HepG2 (cell line): ENCODE measurements around the gene GRIK3. TPM values are rescaled to one million over a fixed set of nuclear protein-coding genes. Genes with fewer than 3 reads are reported as not detected.

Experiments
- ATAC-seq: fragments of 200-7000 bp; cut with Tn5 transposase; 3 replicates; pipeline ENCODE4 v1.9.1; 2020; ENCODE audit warnings: mild to moderate bottlenecking, moderate library complexity
- BruUV-seq: library from RNA; stranded (reverse); fragments of 400-500 nt; replicated peaks from 2 replicates; lab custom pipeline; 2021; lab: Mats Ljungman, UMichigan
- CTCF ChIA-PET: fragments of 300-600 bp; formaldehyde crosslinking; extraction: SDS; loops from one replicate; lab custom pipeline; 2021; ENCODE audit warnings: low total read pairs, inconsistent platforms, low intra/inter-chr PET ratio; lab: Yijun Ruan, JAX
- POLR2A ChIA-PET: fragments of 350-600 bp; sonication (Branson Sonifier 250); formaldehyde crosslinking; loops from one replicate; lab custom pipeline; 2020; ENCODE audit warnings: antibody characterized with exemption, inconsistent platforms; lab: Yijun Ruan, JAX
- DNase-seq: peaks from one replicate; pipeline ENCODE4 v3.0.0-alpha.2; 2015; ENCODE audit warnings: low spot score
- FAIRE-seq: peaks from 3 replicates; lab custom pipeline; 2011; peaks lifted over from hg19 to GRCh38; lab: Jason Lieb, UNC
- H2AFZ ChIP-seq: one replicate; pipeline ENCODE4 v1.6.1; 2011; ENCODE audit warnings: low read length, inconsistent platforms
- H3K27ac ChIP-seq: fragments of 300-600 bp; 3 replicates; pipeline ENCODE4 v1.8.0; 2011; ENCODE audit warnings: mixed run types, mild to moderate bottlenecking, mixed read lengths, low read length, inconsistent platforms; ENCODE audit not compliant: insufficient read depth; ENCODE audit errors: extremely low read length
- H3K27me3 ChIP-seq, 2 experiments: fragments of 200-600 bp in 1 of 2; 2 replicates in 1 of 2; 3 replicates in 1 of 2; pipeline versions ENCODE4 v1.6.0 to v1.8.0; 2011; ENCODE audit warnings: low read length in 2 of 2, mild to moderate bottlenecking in 2 of 2, moderate library complexity in 2 of 2, inconsistent platforms in 1 of 2; ENCODE audit not compliant: insufficient read depth in 2 of 2, control insufficient read depth in 1 of 2
- H3K36me3 ChIP-seq, 2 experiments: fragments of 200-600 bp in 1 of 2; replicated peaks in 1 of 2; 2 replicates in 1 of 2; 3 replicates in 1 of 2; pipeline versions ENCODE4 v1.5.1 to v1.8.0; 2011; ENCODE audit warnings: low read length in 2 of 2, inconsistent platforms in 1 of 2; ENCODE audit not compliant: insufficient read depth in 2 of 2, control insufficient read depth in 1 of 2
- H3K4me1 ChIP-seq: 2 replicates; pipeline ENCODE4 v1.5.1; 2012; ENCODE audit warnings: low read length, inconsistent platforms; ENCODE audit not compliant: insufficient read depth
- H3K4me2 ChIP-seq: 2 replicates; pipeline ENCODE4 v1.6.0; 2011; ENCODE audit warnings: low read depth, low read length, inconsistent platforms
- H3K4me3 ChIP-seq, 3 experiments: fragments of 200-600 bp in 1 of 3; sonication (generic), shearing (Covaris generic) in 1 of 3; replicated peaks in 1 of 3; 2 replicates each; pipeline ENCODE4 v1.5.1; 2011 to 2016; ENCODE audit warnings: low read length in 3 of 3, inconsistent platforms in 2 of 3, low read depth in 2 of 3, mild to moderate bottlenecking in 2 of 3, control low read depth in 1 of 3, mixed read lengths in 1 of 3; ENCODE audit not compliant: insufficient read depth in 1 of 3
- H3K79me2 ChIP-seq: one replicate; pipeline ENCODE4 v1.6.1; 2011; ENCODE audit warnings: low read length, inconsistent platforms; ENCODE audit not compliant: insufficient read depth
- H3K9ac ChIP-seq: 2 replicates; pipeline ENCODE4 v1.6.0; 2011; ENCODE audit warnings: mild to moderate bottlenecking, low read depth, low read length, inconsistent platforms; ENCODE audit not compliant: insufficient read depth
- H3K9me3 ChIP-seq: 2 replicates; pipeline ENCODE4 v1.5.1; 2012; ENCODE audit warnings: mild to moderate bottlenecking, low read length
- H4K20me1 ChIP-seq: 2 replicates; pipeline ENCODE4 v1.6.0; 2011; ENCODE audit warnings: inconsistent platforms, mild to moderate bottlenecking, low read length, moderate library complexity; ENCODE audit not compliant: insufficient read depth
- AKNA ChIP-seq: sonication (generic); formaldehyde crosslinking; IDR thresholded peaks from 2 replicates; pipeline ENCODE4 v1.4.0; 2020; ENCODE audit warnings: missing genetic modification reagents, borderline replicate concordance
- CBX2 ChIP-seq, 2 experiments: fragments of 200-600 bp in 1 of 2; sonication (generic); formaldehyde crosslinking in 1 of 2; IDR thresholded peaks; 2 replicates each; pipeline versions ENCODE4 v1.7.0 to v1.8.1; 2018 to 2022; ENCODE audit warnings: low read depth in 2 of 2, low read length in 1 of 2, mild to moderate bottlenecking in 1 of 2, missing genetic modification reagents in 1 of 2
- HHEX ChIP-seq: IDR thresholded peaks from 2 replicates; pipeline ENCODE4 v1.6.1; 2016; ENCODE audit warnings: control low read depth
- NR2F1 ChIP-seq, 2 experiments: fragments of 450-650 bp in 1 of 2; formaldehyde crosslinking in 1 of 2; IDR thresholded peaks; 2 replicates each; pipeline versions ENCODE4 v1.5.0 to v1.6.1; 2016 to 2020; ENCODE audit warnings: mild to moderate bottlenecking in 1 of 2, missing compliant biosample characterization in 1 of 2, missing genetic modification reagents in 1 of 2, moderate library complexity in 1 of 2
- PAWR ChIP-seq: sonication (generic); formaldehyde crosslinking; IDR thresholded peaks from 2 replicates; pipeline ENCODE4 v1.4.0; 2020; ENCODE audit warnings: missing genetic modification reagents, mild to moderate bottlenecking, borderline replicate concordance
- STAT5B ChIP-seq: sonication (generic); formaldehyde crosslinking; IDR thresholded peaks from 2 replicates; pipeline ENCODE4 v1.4.0; 2020; ENCODE audit warnings: missing genetic modification reagents
- ZNF136 ChIP-seq: sonication (generic); formaldehyde crosslinking; IDR thresholded peaks from 2 replicates; pipeline ENCODE4 v1.8.1; 2022; ENCODE audit warnings: low read depth, mild to moderate bottlenecking, moderate library complexity, missing genetic modification reagents
- ZNF605 ChIP-seq: sonication (generic); formaldehyde crosslinking; IDR thresholded peaks from 2 replicates; pipeline ENCODE4 v1.8.0; 2022; ENCODE audit warnings: mild to moderate bottlenecking, missing genetic modification reagents
- WGBS: methylation state at CpG from one replicate; pipeline ENCODE4 v1.1.6; 2017; ENCODE audit warnings: low lambda C conversion rate; 5-methylcytosine and 5-hydroxymethylcytosine counted together
- in situ Hi-C: cut with HindIII; loops from 2 replicates; pipeline ENCODE4 v1.10.0; 2017; ENCODE audit warnings: low pct_unique_long_range_greater_than_20kb; ENCODE audit not compliant: extremely low pct_ligation_motif_present
- intact Hi-C: fragments of 100-400 bp; cut with micrococcal nuclease; formaldehyde crosslinking; loops from one replicate; pipeline ENCODE4 v1.10.0; 2022; ENCODE audit not compliant: unreplicated experiment
- polyA plus RNA-seq, 8 experiments: library from polyadenylated mRNA; depleted of rRNA in 3 of 8; stranded (reverse) in 7 of 8; unstranded in 1 of 8; fragments of >200 nt; fragmentation: Illumina TruSeq in 4 of 8; extraction: Trizol in 4 of 8; gene quantifications; 2 replicates each; pipeline versions ENCODE4 v1.2.1 to v1.2.3, GENCODE V29; 2011 to 2016; ENCODE audit warnings: low read depth in 4 of 8, missing spikeins in 1 of 8, mixed read lengths in 1 of 8; ENCODE audit not compliant: insufficient read depth in 1 of 8
- total RNA-seq, 5 experiments: library from RNA; depleted of rRNA; stranded (reverse); fragments of >200 nt; fragmentation: Illumina TruSeq; extraction: Trizol; gene quantifications; 2 replicates each; pipeline ENCODE4 v1.2.3, GENCODE V29; 2016; ENCODE audit warnings: low read depth in 1 of 5
- TF ChIP-seq, protein P1 (sequence below): sonication (generic); formaldehyde crosslinking; IDR thresholded peaks from 2 replicates; pipeline ENCODE4 v1.9.0; 2021; ENCODE audit warnings: missing genetic modification reagents, borderline replicate concordance
- TF ChIP-seq, protein P2 (sequence below), 2 experiments: fragments of 450-650 bp in 1 of 2; sonication (generic) in 1 of 2; formaldehyde crosslinking; IDR thresholded peaks; 2 replicates each; pipeline versions ENCODE4 v1.5.0 to v1.8.0; 2020 to 2022; ENCODE audit warnings: mild to moderate bottlenecking in 1 of 2, missing genetic modification reagents in 1 of 2
- TF ChIP-seq, protein P3 (sequence below): sonication (generic); formaldehyde crosslinking; IDR thresholded peaks from 2 replicates; pipeline ENCODE4 v1.8.1; 2023; ENCODE audit warnings: mild to moderate bottlenecking, moderate library complexity, missing genetic modification reagents

Gene GRIK3
- total and polyA plus RNA-seq, 2 of the 13 experiments (the other 11 are each of a cell fraction or from before 2014, with no cell fraction given) = not detected

GRCh38 chr1:37071829-37072228, 37.5 kb upstream of the GRIK3 start (continued):
- no peak for TF ChIP-seq NR2F1 (CRISPR knock-in tag; IDR thresholded peaks at IDR 0.05)
- TF ChIP-seq, protein P1, sequence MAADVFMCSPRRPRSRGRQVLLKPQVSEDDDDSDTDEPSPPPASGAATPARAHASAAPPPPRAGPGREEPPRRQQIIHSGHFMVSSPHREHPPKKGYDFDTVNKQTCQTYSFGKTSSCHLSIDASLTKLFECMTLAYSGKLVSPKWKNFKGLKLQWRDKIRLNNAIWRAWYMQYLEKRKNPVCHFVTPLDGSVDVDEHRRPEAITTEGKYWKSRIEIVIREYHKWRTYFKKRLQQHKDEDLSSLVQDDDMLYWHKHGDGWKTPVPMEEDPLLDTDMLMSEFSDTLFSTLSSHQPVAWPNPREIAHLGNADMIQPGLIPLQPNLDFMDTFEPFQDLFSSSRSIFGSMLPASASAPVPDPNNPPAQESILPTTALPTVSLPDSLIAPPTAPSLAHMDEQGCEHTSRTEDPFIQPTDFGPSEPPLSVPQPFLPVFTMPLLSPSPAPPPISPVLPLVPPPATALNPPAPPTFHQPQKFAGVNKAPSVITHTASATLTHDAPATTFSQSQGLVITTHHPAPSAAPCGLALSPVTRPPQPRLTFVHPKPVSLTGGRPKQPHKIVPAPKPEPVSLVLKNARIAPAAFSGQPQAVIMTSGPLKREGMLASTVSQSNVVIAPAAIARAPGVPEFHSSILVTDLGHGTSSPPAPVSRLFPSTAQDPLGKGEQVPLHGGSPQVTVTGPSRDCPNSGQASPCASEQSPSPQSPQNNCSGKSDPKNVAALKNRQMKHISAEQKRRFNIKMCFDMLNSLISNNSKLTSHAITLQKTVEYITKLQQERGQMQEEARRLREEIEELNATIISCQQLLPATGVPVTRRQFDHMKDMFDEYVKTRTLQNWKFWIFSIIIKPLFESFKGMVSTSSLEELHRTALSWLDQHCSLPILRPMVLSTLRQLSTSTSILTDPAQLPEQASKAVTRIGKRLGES = no peak

- no peaks in the 10 kb centered on the region for H3K9me3 ChIP-seq
- no peaks in the 10 kb centered on the region for H4K20me1 ChIP-seq
- no TSS peak for BruUV-seq
- no peaks in the 10 kb centered on the region for H3K79me2 ChIP-seq
- H2AFZ ChIP-seq = no peak overlapping the region
- no peak for DNase-seq
- no peak overlapping the region for H3K4me2 ChIP-seq
- H3K27me3 ChIP-seq = no peaks in the 10 kb centered on the region; a peak in 1 of 5 replicates
- POLR2A ChIA-PET = no interaction called here
- ATAC-seq = no peak
- CTCF ChIA-PET = no interaction called here
- H3K27ac ChIP-seq = no peak overlapping the region
- in situ Hi-C loops = no loop called here
- H3K4me3 ChIP-seq = no peak overlapping the region
- intact Hi-C loops = no loop called here
- no peaks in the 10 kb centered on the region for H3K36me3 ChIP-seq
- no peak for FAIRE-seq
- H3K9ac ChIP-seq = no peak overlapping the region
- H3K4me1 ChIP-seq = no peaks in the 10 kb centered on the region
- 11% methylated on average over 4 of the region's 5 CpGs for WGBS
- TF ChIP-seq, protein P2, sequence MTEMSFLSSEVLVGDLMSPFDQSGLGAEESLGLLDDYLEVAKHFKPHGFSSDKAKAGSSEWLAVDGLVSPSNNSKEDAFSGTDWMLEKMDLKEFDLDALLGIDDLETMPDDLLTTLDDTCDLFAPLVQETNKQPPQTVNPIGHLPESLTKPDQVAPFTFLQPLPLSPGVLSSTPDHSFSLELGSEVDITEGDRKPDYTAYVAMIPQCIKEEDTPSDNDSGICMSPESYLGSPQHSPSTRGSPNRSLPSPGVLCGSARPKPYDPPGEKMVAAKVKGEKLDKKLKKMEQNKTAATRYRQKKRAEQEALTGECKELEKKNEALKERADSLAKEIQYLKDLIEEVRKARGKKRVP (CRISPR knock-in tag; IDR thresholded peaks at IDR 0.05) = no peak
- no peak for TF ChIP-seq HHEX (CRISPR knock-in tag)
- TF ChIP-seq AKNA (CRISPR knock-in tag) = no peak
- TF ChIP-seq PAWR (CRISPR knock-in tag) = no peak
- TF ChIP-seq, protein P3, sequence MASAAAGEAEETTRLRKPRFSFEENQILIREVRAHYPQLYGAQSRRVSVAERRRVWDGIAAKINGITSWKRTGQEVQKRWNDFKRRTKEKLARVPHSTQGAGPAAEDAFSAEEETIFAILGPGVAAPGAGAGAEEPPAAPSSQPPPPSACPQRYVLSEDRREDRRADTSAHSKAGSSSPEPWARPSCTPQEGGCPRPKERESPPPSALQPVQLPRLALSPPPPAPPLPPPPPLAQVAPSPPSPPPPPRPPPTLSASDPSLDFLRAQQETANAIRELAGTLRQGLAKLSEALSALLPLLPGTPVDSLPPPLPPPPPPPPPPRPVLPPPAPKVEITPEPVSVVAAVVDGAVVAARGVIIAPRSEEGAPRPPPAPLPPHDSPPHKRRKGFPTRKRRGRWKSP (CRISPR knock-in tag) = no peak
- no peak for TF ChIP-seq CBX2 (IDR thresholded peaks at IDR 0.05; ENCODE audit: low read depth, low read length)
- TF ChIP-seq CBX2 (CRISPR knock-in tag; IDR thresholded peaks at IDR 0.05; ENCODE audit: low read depth) = no peak
- TF ChIP-seq ZNF136 (CRISPR knock-in tag) = no peak
- TF ChIP-seq ZNF605 (CRISPR knock-in tag) = no peak
- no peak for TF ChIP-seq STAT5B (CRISPR knock-in tag)
Measured at GRCh38 chr1:37070126-37070525, 35.8 kb upstream of the GRIK3 start.
